Measurements from ENCODE around the gene USP9Y. TPM values are rescaled to one million over a fixed set of nuclear protein-coding genes. Genes with fewer than 3 reads are reported as not detected.

The USP9Y gene
- total RNA-seq, 1 experiment from 2014 or later, result 3.6 TPM

GRCh38 chrY:12756021-12756420, 55.0 kb downstream of the USP9Y start:
- peak; percentile 9 for DNase-seq (ENCODE audit: low read depth)

GRCh38 chrY:12765976-12766375, 64.9 kb downstream of the USP9Y start:
- DNase-seq (ENCODE audit: low read depth), result no peak

- DNase-seq (ENCODE audit: low read depth), result no peak
These were observed 83.5 kb downstream of the USP9Y start for GRCh38 chrY:12784521-12784920.

GRCh38 chrY:12793999-12794398, 93.0 kb downstream of the USP9Y start:
- DNase-seq (ENCODE audit: low read depth), result no peak

- no peak for DNase-seq (ENCODE audit: low read depth)
These were observed 107.0 kb downstream of the USP9Y start for GRCh38 chrY:12808046-12808445.

GRCh38 chrY:12809034-12809433, 108.0 kb downstream of the USP9Y start:
- DNase-seq (ENCODE audit: low read depth), result peak; percentile 26

GRCh38 chrY:12823408-12823807, 122.4 kb downstream of the USP9Y start:
- DNase-seq (ENCODE audit: low read depth), result no peak

- peak; percentile 32 for DNase-seq (ENCODE audit: low read depth)
These were observed 125.8 kb downstream of the USP9Y start for GRCh38 chrY:12826791-12827190.

GRCh38 chrY:12833284-12833683, 132.3 kb downstream of the USP9Y start:
- DNase-seq (ENCODE audit: low read depth), result no peak

GRCh38 chrY:12837550-12837949, 136.5 kb downstream of the USP9Y start:
- DNase-seq (ENCODE audit: low read depth), result no peak

- DNase-seq (ENCODE audit: low read depth), result no peak
These were observed 140.3 kb downstream of the USP9Y start for GRCh38 chrY:12841368-12841767.

- no peak for DNase-seq (ENCODE audit: low read depth)
These were observed 145.8 kb downstream of the USP9Y start for GRCh38 chrY:12846793-12847192.

- DNase-seq (ENCODE audit: low read depth), result no peak
These were observed 154.8 kb downstream of the USP9Y start for GRCh38 chrY:12855791-12856275.

GRCh38 chrY:12867960-12868359, 166.9 kb downstream of the USP9Y start:
- DNase-seq (ENCODE audit: low read depth), result no peak

- no peak for DNase-seq (ENCODE audit: low read depth)
These were observed 195.9 kb downstream of the USP9Y start for GRCh38 chrY:12896973-12897372.

- DNase-seq (ENCODE audit: low read depth), result no peak
These were observed 197.6 kb downstream of the USP9Y start for GRCh38 chrY:12898604-12899003.

- peak; percentile 91 for DNase-seq (ENCODE audit: low read depth)
These were observed 203.8 kb downstream of the USP9Y start, which contains the start of gene DDX3Y for GRCh38 chrY:12904618-12905516. Gene DDX3Y (plus strand): TSS chrY:12904868. CDS start chrY:12904937, 69 bp downstream.

GRCh38 chrY:12905517-12905872, 204.5 kb downstream of the USP9Y start:
- DNase-seq (ENCODE audit: low read depth), result peak; percentile 65

GRCh38 chrY:12905895-12906294, 204.9 kb downstream of the USP9Y start:
- peak; percentile 1 for DNase-seq (ENCODE audit: low read depth)
